ENCODE results near the gene KCND2.

Gene KCND2

GRCh38 chr7:120444650-120445049, 171.7 kb downstream of the KCND2 start:
- TF ChIP-seq CTCF (IDR thresholded peaks at IDR 0.05; ENCODE audit: insufficient read depth, low read depth, low read length, missing control alignments), result no peak
- DNase-seq (ENCODE audit: low read depth), result no peak
- no peak overlapping the region for H3K4me3 ChIP-seq (ENCODE audit: low read depth, low read length)

- no peak for TF ChIP-seq CTCF (IDR thresholded peaks at IDR 0.05; ENCODE audit: insufficient read depth, low read depth, low read length, missing control alignments)
- no peak overlapping the region for H3K4me3 ChIP-seq (ENCODE audit: low read depth, low read length)
Observed at GRCh38 chr7:120445276-120445675, 172.3 kb downstream of the KCND2 start.

GRCh38 chr7:120452665-120453064, 179.7 kb downstream of the KCND2 start:
- no peak overlapping the region for H3K4me3 ChIP-seq (ENCODE audit: low read depth, low read length)
- TF ChIP-seq CTCF (IDR thresholded peaks at IDR 0.05; ENCODE audit: insufficient read depth, low read depth, low read length, missing control alignments), result no peak
- DNase-seq (ENCODE audit: low read depth), result no peak

More at GRCh38 chr7:120445276-120445675, 172.3 kb downstream of the KCND2 start:
- no peak for DNase-seq (ENCODE audit: low read depth)

GRCh38 chr7:120456699-120457098, 183.7 kb downstream of the KCND2 start:
- DNase-seq (ENCODE audit: low read depth), result no peak
- H3K4me3 ChIP-seq (ENCODE audit: low read depth, low read length), result no peak overlapping the region
- TF ChIP-seq CTCF (IDR thresholded peaks at IDR 0.05; ENCODE audit: insufficient read depth, low read depth, low read length, missing control alignments), result no peak

GRCh38 chr7:120460949-120461348, 188.0 kb downstream of the KCND2 start:
- DNase-seq (ENCODE audit: low read depth), result no peak
- no peak overlapping the region for H3K4me3 ChIP-seq (ENCODE audit: low read depth, low read length)
- no peak for TF ChIP-seq CTCF (IDR thresholded peaks at IDR 0.05; ENCODE audit: insufficient read depth, low read depth, low read length, missing control alignments)

GRCh38 chr7:120462991-120463390, 190.0 kb downstream of the KCND2 start:
- DNase-seq (ENCODE audit: low read depth), result no peak
- H3K4me3 ChIP-seq (ENCODE audit: low read depth, low read length), result no peak overlapping the region
- TF ChIP-seq CTCF (IDR thresholded peaks at IDR 0.05; ENCODE audit: insufficient read depth, low read depth, low read length, missing control alignments), result no peak

- no peak for TF ChIP-seq CTCF (IDR thresholded peaks at IDR 0.05; ENCODE audit: insufficient read depth, low read depth, low read length, missing control alignments)
- DNase-seq (ENCODE audit: low read depth), result no peak
- no peak overlapping the region for H3K4me3 ChIP-seq (ENCODE audit: low read depth, low read length)
Observed at GRCh38 chr7:120464104-120464503, 191.1 kb downstream of the KCND2 start.
